Natural killer cell (primary cell): ENCODE results near the gene GPR17. TPM values are rescaled to one million over a fixed set of nuclear protein-coding genes. Genes with fewer than 3 reads are reported as not detected.
A peak's percentile ranks its signal among the peaks of the same experiment; 100 is the strongest.

Experiments used
- ATAC-seq, 3 donors: fragments of 150-1000 bp in 2 of 3; fragments of 200-7000 bp in 1 of 3; cut with Tn5 transposase; 1 replicate in 1 of 3; 2 replicates in 2 of 3; pipeline ENCODE4 v1.10.0; 2021; ENCODE audit warnings: mild to moderate bottlenecking in 2 of 3, moderate library complexity in 2 of 3
- DNase-seq, 2 donors: peaks; one replicate each; pipeline versions ENCODE4 v3.0.0 to v3.0.0-alpha.2; 2013 to 2021; ENCODE audit warnings: mixed read lengths in 1 of 2
- H3K27ac ChIP-seq: one replicate; pipeline ENCODE4 v1.5.1; 2013; ENCODE audit warnings: mild to moderate bottlenecking, low read length
- H3K27me3 ChIP-seq: one replicate; pipeline ENCODE4 v1.6.1; 2013; ENCODE audit warnings: low read length; ENCODE audit not compliant: control insufficient read depth, insufficient read depth
- H3K36me3 ChIP-seq: one replicate; pipeline ENCODE4 v1.6.1; 2013; ENCODE audit warnings: low read length; ENCODE audit not compliant: control insufficient read depth, insufficient read depth
- H3K4me1 ChIP-seq: one replicate; pipeline ENCODE4 v1.6.1; 2013; ENCODE audit warnings: low read length; ENCODE audit not compliant: control insufficient read depth, insufficient read depth
- H3K4me3 ChIP-seq: one replicate; pipeline ENCODE4 v1.5.1; 2013; ENCODE audit warnings: low read length
- H3K9me3 ChIP-seq: one replicate; pipeline ENCODE4 v1.6.1; 2013; ENCODE audit warnings: low read length; ENCODE audit not compliant: control insufficient read depth, insufficient read depth
- H3K27ac Mint-ChIP-seq, 2 donors: one replicate each; pipeline ENCODE4 v1.8.0; 2022; ENCODE audit warnings: mild to moderate bottlenecking in 2 of 2, mixed read lengths in 2 of 2, moderate library complexity in 1 of 2
- H3K27me3 Mint-ChIP-seq, 2 donors: one replicate each; pipeline ENCODE4 v1.8.0; 2022; ENCODE audit warnings: low read depth in 2 of 2, mixed read lengths in 2 of 2
- H3K36me3 Mint-ChIP-seq: one replicate; pipeline ENCODE4 v1.8.0; 2022; ENCODE audit warnings: mixed read lengths
- H3K4me1 Mint-ChIP-seq, 2 donors: one replicate each; pipeline ENCODE4 v1.8.0; 2022; ENCODE audit warnings: mixed read lengths in 2 of 2
- H3K4me3 Mint-ChIP-seq: one replicate; pipeline ENCODE4 v1.8.0; 2022; ENCODE audit warnings: mild to moderate bottlenecking, moderate library complexity, mixed read lengths
- H3K9me3 Mint-ChIP-seq, 2 donors: one replicate each; pipeline ENCODE4 v1.8.0; 2022; ENCODE audit warnings: mixed read lengths in 2 of 2
- CTCF ChIP-seq: fragments of 200-600 bp; IDR thresholded peaks from one replicate; pipeline ENCODE4 v1.8.0; 2022; ENCODE audit warnings: antibody characterized with exemption
- WGBS: methylation state at CpG from one replicate; pipeline ENCODE4 v1.1.7; 2013; ENCODE audit warnings: missing lambda C conversion rate; ENCODE audit not compliant: insufficient coverage; 5-methylcytosine and 5-hydroxymethylcytosine counted together
- intact Hi-C: fragments of 100-400 bp; cut with micrococcal nuclease; formaldehyde crosslinking; loops from one replicate; pipeline ENCODE4 v1.14.2; 2022
- total RNA-seq, 4 donors: library from RNA; stranded (reverse); fragments of 120-200 nt in 1 of 4; gene quantifications; one replicate each; pipeline versions ENCODE4 v1.2.3 to v1.2.4, GENCODE V29; 2013 to 2022

GPR17 gene
- total RNA-seq, 3 donors from 2014 or later (not counting 1 experiment from before 2014, with no cell fraction given): not detected

- H3K27me3 ChIP-seq: no peaks in the 10 kb centered on the region
- WGBS: 83% methylated on average over 2 of the region's 2 CpGs
- Mint-ChIP-seq H3K4me3 (no peak overlapping the region), H3K27ac (no peak overlapping the region), H3K4me1 (peaks cover 8% of the 10 kb centered on the region in 2 donors), H3K27me3 (peaks cover 10 to 33% of the 10 kb centered on the region in 2 donors), H3K9me3 (peaks cover 0 to 6% of the 10 kb centered on the region in 2 donors), H3K36me3 (peaks cover 11% of the 10 kb centered on the region)
- no peak overlapping the region for H3K27ac ChIP-seq
- no peaks in the 10 kb centered on the region for H3K36me3 ChIP-seq
- ATAC-seq: no peak
- intact Hi-C loops: no loop called here
- DNase-seq: no peak
- H3K9me3 ChIP-seq: no peaks in the 10 kb centered on the region
- TF ChIP-seq CTCF: no peak
- no peak overlapping the region for H3K4me3 ChIP-seq
- H3K4me1 ChIP-seq: no peaks in the 10 kb centered on the region
These were observed 31.7 kb upstream of the GPR17 start for GRCh38 chr2:127614246-127614645.

- no peak for TF ChIP-seq CTCF
- ATAC-seq (no peak), DNase-seq (peak in 1 of 2 donors; percentile 4)
- H3K36me3 Mint-ChIP-seq: peaks cover 11% of the 10 kb centered on the region
- peaks cover 8% of the 10 kb centered on the region in 2 donors for H3K4me1 Mint-ChIP-seq
- H3K36me3 ChIP-seq: no peaks in the 10 kb centered on the region
- intact Hi-C loops: no loop called here
- H3K27ac ChIP-seq: no peak overlapping the region
- H3K4me1 ChIP-seq: peaks cover 1% of the 10 kb centered on the region
- no peak overlapping the region for H3K27ac Mint-ChIP-seq
- H3K4me3 Mint-ChIP-seq: no peak overlapping the region
- peaks cover 10 to 33% of the 10 kb centered on the region in 2 donors for H3K27me3 Mint-ChIP-seq
- peaks cover 0 to 6% of the 10 kb centered on the region in 2 donors for H3K9me3 Mint-ChIP-seq
- no peaks in the 10 kb centered on the region for H3K9me3 ChIP-seq
- no peaks in the 10 kb centered on the region for H3K27me3 ChIP-seq
- 94% methylated on average over 3 of the region's 3 CpGs for WGBS
- H3K4me3 ChIP-seq: no peak overlapping the region
These were observed 31.2 kb upstream of the GPR17 start for GRCh38 chr2:127614731-127615130.

- peaks cover 11% of the 10 kb centered on the region for H3K36me3 Mint-ChIP-seq
- no peaks in the 10 kb centered on the region for H3K27me3 ChIP-seq
- ATAC-seq: no peak
- peaks cover 10 to 33% of the 10 kb centered on the region in 2 donors for H3K27me3 Mint-ChIP-seq
- no peak overlapping the region for H3K27ac Mint-ChIP-seq
- intact Hi-C loops: no loop called here
- no peak overlapping the region for H3K4me3 Mint-ChIP-seq
- H3K4me1 ChIP-seq: peaks cover 5% of the 10 kb centered on the region
- no peak overlapping the region for H3K27ac ChIP-seq
- H3K9me3 Mint-ChIP-seq: peaks cover 0 to 6% of the 10 kb centered on the region in 2 donors
- peaks cover 8% of the 10 kb centered on the region in 2 donors for H3K4me1 Mint-ChIP-seq
- H3K36me3 ChIP-seq: no peaks in the 10 kb centered on the region
- peak in 1 of 2 donors; percentile 28 for DNase-seq
- TF ChIP-seq CTCF: no peak
- no peaks in the 10 kb centered on the region for H3K9me3 ChIP-seq
- H3K4me3 ChIP-seq: no peak overlapping the region
- 40% methylated on average over 18 of the region's 18 CpGs for WGBS
These were observed 30.3 kb upstream of the GPR17 start for GRCh38 chr2:127615511-127616166.
